Stimulated activated memory B cell treated with anti-CD40 and anti-IgM and Interleukin-4, amounts not matched to agents 10 μg/mL and 1 μg/mL and 100 μg/mL, for 72 hours (primary cell): ENCODE measurements around the gene WDR5.

ENCODE experiments used
- ATAC-seq: fragments of 150-1000 bp; cut with Tn5 transposase; 2 replicates; pipeline ENCODE4 v1.10.0; 2021
- H3K27ac Mint-ChIP-seq: one replicate; pipeline ENCODE4 v1.8.0; 2022; ENCODE audit warnings: mild to moderate bottlenecking, mixed read lengths
- H3K27me3 Mint-ChIP-seq: one replicate; pipeline ENCODE4 v1.8.0; 2022; ENCODE audit warnings: mixed read lengths
- H3K36me3 Mint-ChIP-seq: one replicate; pipeline ENCODE4 v1.8.0; 2022; ENCODE audit warnings: mixed read lengths
- H3K4me1 Mint-ChIP-seq: one replicate; pipeline ENCODE4 v1.8.0; 2022; ENCODE audit warnings: mixed read lengths
- H3K4me3 Mint-ChIP-seq: one replicate; pipeline ENCODE4 v1.8.0; 2022; ENCODE audit warnings: mild to moderate bottlenecking, moderate library complexity, mixed read lengths
- H3K9me3 Mint-ChIP-seq: one replicate; pipeline ENCODE4 v1.8.0; 2022; ENCODE audit warnings: mixed read lengths

The WDR5 gene

DNA sequence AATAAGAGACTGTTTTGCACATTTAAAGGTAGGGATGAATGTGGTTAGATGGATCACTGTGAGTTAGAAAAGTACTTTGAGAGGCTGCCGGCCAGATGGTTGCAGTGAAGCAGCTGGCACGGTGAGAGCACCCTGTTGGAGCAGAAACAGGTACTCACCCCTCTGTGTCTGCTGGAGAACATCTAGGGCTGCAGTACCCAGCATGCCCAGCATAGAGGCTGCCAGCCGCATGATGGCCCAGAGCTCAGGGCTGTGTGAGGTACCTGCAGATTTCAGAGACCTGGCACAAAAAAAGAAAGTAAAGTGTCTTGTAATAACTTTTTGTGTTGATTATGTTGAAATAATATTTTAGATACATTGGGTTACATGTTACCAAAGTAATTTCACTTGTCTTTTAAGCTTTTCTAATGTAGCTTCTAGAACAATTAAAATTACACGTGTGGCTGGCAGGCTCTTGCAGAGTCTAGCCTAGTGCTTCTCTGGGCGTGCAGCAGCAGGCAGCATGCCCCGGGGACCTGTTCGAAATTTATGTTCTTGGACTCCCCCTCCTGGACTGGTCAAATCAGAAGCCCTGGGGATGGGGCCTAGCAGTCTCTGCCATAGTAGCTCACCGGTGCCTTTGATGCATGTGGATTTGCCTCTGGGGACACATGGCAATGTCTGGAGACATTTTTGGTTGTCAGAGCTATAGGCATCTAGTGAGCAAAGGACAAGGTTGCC lies 11.1 kb downstream of the WDR5 start:
- Mint-ChIP-seq H3K4me3 (no peak overlapping the region), H3K4me1 (peaks cover 14% of the 10 kb centered on the region), H3K36me3 (peaks cover 70% of the 10 kb centered on the region), H3K27me3 (no peaks in the 10 kb centered on the region), H3K9me3 (no peaks in the 10 kb centered on the region), H3K27ac (no peak overlapping the region)
- ATAC-seq = no peak

DNA sequence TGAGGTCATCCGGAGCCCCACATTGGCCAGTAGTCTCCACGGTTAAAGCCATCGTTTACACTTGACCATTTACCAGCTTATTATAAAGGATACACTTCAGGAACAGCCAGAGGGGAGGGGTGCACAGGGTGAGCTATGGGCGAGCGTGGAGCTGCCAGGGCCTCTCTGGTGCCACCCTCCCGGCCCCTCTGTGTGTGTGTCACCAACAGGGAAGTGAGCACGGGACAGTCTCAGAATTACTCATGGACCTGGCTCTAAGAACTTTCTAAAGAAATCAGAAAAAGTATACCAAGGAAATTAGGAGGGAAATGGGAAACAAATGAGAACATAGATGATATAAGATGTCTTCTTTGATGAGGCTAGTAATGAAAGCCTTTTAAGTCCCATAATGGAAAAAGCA lies 13.5 kb downstream of the WDR5 start:
- H3K27me3 Mint-ChIP-seq = no peaks in the 10 kb centered on the region
- peaks cover 14% of the 10 kb centered on the region for H3K4me1 Mint-ChIP-seq
- H3K9me3 Mint-ChIP-seq = no peaks in the 10 kb centered on the region
- ATAC-seq = peak; percentile 71
- H3K4me3 Mint-ChIP-seq = no peak overlapping the region
- peak overlapping the region; percentile 41 for H3K27ac Mint-ChIP-seq
- peaks cover 65% of the 10 kb centered on the region for H3K36me3 Mint-ChIP-seq

DNA sequence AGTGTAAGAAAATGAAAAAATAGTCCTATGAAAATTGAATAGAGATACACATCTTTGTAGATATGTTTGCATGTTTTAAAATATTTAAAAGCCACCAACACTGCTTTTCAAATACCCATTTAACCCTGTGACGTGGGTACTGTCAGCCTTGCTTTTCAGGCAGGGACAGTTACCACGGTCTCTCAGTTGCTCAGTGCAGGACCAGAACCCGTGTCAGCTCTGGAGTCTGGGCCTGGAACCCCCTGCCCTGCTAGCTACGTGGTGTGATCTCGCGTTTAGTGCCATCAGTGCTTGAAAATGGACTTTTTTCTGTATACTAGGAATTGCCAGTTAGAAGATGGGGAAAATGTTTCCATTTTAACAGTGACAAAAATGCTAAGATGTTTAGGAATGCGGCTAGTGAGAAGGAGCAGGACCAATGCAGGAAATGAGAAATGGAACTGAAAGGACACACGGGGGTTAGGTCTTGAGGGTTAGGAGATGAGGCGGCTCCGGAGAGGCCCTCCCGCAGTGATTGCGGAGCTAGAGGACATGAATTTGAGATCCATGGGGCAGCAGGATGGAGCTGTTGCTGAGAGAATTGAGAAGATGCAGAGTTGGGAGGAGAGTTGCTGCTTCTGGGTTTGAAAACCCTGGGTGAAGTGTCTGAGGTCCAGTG lies 14.8 kb downstream of the WDR5 start:
- H3K4me3 Mint-ChIP-seq = no peak overlapping the region
- no peaks in the 10 kb centered on the region for H3K27me3 Mint-ChIP-seq
- no peak for ATAC-seq
- H3K9me3 Mint-ChIP-seq = no peaks in the 10 kb centered on the region
- peaks cover 67% of the 10 kb centered on the region for H3K36me3 Mint-ChIP-seq
- H3K4me1 Mint-ChIP-seq = peaks cover 14% of the 10 kb centered on the region
- no peak overlapping the region for H3K27ac Mint-ChIP-seq

DNA sequence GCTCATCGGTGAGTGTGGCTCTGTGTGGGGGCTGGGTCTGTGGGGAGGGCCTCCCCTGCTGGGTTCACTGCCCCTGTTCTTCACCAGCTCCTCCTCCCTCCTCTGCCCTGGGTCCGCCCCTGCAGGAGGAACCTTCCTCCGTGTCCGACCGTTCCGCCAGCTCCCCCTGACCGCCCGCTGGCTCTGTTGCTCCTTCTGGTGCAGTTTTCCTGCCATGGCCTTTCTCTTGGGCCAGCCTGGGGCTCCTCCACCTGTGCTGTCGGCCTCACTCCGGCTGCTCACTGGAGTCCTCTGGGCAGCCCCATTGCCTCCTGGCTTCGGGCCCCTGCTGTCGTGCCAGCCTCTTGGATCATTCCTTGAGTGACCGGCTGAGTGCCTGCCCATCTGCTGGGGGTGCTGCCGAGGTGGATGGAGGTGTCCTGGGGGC lies 16.2 kb downstream of the WDR5 start:
- Mint-ChIP-seq H3K27ac (no peak overlapping the region), H3K4me1 (peaks cover 14% of the 10 kb centered on the region), H3K4me3 (no peak overlapping the region), H3K9me3 (no peaks in the 10 kb centered on the region), H3K36me3 (peaks cover 73% of the 10 kb centered on the region), H3K27me3 (no peaks in the 10 kb centered on the region)
- ATAC-seq = no peak

DNA sequence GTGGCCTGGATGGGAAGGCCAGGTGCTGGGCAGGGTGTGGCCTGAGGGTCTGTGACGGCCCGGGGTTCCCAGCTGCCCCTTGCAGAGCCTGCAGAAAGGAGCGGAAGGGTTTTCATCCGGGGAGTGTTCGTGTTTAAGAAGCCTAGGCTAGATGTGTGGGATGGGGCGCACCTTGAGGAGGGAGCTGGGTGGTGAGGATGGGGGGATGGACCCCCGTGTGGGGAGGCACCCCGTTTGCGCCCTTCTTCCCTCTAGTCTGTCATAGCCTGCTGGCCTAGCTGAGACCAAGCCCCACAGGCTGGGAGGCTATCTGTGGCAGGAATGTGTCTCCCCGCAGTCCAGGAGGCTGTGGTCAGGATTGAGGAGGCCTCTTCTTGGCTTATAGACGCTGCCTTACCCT lies 16.6 kb downstream of the WDR5 start:
- H3K36me3 Mint-ChIP-seq = peaks cover 75% of the 10 kb centered on the region
- H3K9me3 Mint-ChIP-seq = no peaks in the 10 kb centered on the region
- no peak for ATAC-seq
- peaks cover 14% of the 10 kb centered on the region for H3K4me1 Mint-ChIP-seq
- no peak overlapping the region for H3K4me3 Mint-ChIP-seq
- H3K27me3 Mint-ChIP-seq = no peaks in the 10 kb centered on the region
- H3K27ac Mint-ChIP-seq = no peak overlapping the region

DNA sequence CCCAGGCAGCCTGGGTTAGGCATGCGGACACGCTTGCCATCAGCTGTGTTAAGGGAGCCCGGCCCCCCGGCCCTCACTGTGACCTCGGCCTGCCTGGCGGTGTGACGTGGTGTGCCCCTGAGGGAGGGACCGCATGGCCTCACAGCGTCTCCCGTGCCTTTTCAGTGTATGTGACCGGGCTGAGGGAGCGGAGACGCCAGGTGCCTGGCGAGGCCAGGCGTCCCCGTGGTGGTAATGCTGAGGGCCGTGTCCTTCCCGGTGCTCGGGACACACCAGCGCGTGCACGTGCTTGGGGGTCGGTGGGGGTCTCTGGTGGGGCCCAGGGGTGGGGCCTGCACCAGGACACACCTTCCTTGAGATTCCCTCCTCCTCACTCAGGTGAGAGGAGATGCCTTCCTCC lies 17.6 kb downstream of the WDR5 start:
- Mint-ChIP-seq H3K27ac (no peak overlapping the region), H3K9me3 (no peaks in the 10 kb centered on the region), H3K36me3 (peaks cover 75% of the 10 kb centered on the region), H3K27me3 (no peaks in the 10 kb centered on the region), H3K4me3 (no peak overlapping the region), H3K4me1 (peaks cover 13% of the 10 kb centered on the region)
- ATAC-seq = no peak

DNA sequence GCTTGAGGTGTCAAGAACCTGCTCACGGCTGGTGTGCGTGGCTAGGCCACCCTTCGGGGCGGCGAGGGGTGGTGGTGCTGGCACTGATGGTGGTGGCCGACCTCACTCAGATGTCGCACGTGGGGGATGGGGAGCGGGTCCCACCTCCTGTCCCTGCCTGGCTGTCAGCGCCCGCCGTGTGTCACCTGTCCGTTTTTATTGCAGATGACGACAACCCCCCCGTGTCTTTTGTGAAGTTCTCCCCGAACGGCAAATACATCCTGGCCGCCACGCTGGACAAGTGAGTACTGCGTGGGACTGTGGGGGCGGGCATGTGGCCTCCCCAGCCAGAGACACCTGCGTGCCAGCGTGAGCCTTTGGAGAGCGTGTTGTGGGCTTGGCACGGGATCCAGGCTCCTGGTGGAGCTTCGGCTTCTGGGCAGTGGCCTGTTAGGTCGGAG lies 18.4 kb downstream of the WDR5 start:
- Mint-ChIP-seq H3K36me3 (peaks cover 68% of the 10 kb centered on the region), H3K27ac (no peak overlapping the region)

DNA sequence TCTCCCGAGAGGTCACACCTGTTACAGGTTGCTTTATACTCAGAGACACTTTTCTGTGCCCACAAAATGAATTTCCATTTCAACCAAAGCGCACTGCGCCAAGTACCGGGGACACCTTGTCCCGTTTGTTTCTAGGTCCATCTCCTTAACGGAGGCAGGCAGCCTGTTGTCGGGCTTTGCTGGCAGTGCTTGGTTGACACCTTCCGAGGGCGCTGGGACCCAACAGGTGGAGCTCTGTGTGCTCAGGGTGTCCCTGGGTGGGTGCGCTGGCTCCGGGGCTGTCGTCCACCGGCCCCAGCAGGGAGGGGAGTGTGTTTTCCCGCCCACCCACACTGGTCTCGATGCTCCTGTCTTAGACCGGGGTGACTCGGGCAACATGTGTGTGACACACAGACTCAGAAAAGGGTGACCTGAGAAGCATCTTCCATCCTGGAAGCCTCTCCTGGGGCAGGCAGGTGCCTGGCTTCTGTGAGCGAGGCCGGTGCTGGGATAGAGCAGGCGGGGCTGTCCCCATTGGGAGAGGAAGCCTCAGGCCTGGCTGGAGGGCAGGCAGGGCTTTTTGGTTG lies 20.0 kb downstream of the WDR5 start:
- Mint-ChIP-seq H3K9me3 (no peaks in the 10 kb centered on the region), H3K4me1 (no peaks in the 10 kb centered on the region), H3K27me3 (no peaks in the 10 kb centered on the region), H3K4me3 (no peak overlapping the region), H3K27ac (no peak overlapping the region), H3K36me3 (peaks cover 65% of the 10 kb centered on the region)
- ATAC-seq = no peak

More for the DNA sequence above, 18.4 kb downstream of the WDR5 start:
- Mint-ChIP-seq H3K4me1 (peaks cover 5% of the 10 kb centered on the region), H3K9me3 (no peaks in the 10 kb centered on the region), H3K27me3 (no peaks in the 10 kb centered on the region), H3K4me3 (no peak overlapping the region)
- ATAC-seq = no peak

DNA sequence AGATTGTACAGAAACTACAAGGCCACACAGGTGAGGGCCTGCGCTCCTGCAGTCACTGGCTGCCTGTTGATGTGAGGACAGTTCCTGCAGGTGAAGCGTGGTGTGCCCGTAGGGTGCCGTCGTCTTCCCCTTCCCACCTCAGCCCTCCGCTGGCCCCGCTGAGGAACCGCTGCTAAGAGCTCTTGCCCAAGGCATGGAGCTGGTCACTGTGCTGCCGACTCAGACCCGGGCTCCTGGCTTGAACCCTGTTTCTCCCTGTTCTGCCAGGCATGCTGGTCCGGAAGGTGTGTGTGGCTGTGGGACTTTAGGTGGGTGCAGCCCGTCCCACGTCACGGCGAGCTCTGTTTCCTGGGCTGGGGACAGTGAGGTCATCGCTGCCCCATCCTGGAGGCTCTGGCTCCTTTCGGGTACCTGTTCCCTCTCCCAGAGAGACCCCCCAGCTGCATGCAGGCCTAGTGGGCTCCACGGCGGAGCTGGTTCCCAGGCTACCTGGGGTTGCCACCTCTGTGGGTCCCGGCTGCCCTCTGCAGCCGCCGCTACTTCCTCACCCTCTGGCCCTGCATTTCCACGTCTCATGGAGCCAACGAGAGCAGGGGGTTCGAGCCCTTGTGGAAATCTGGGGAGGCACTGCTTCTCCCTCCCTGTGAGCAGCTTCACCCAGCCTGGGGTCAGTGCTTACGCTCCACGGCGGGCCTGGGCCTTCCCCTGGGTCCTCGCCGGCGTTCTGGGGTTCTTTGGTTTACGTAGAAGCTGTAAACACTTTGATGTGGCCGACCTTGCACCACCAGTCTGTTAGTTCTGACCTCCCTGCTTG lies 20.9 kb downstream of the WDR5 start:
- H3K9me3 Mint-ChIP-seq = no peaks in the 10 kb centered on the region
- H3K27me3 Mint-ChIP-seq = no peaks in the 10 kb centered on the region
- peaks cover 56% of the 10 kb centered on the region for H3K36me3 Mint-ChIP-seq
- H3K4me1 Mint-ChIP-seq = no peaks in the 10 kb centered on the region
- H3K27ac Mint-ChIP-seq = no peak overlapping the region
- H3K4me3 Mint-ChIP-seq = no peak overlapping the region
- ATAC-seq = no peak

DNA sequence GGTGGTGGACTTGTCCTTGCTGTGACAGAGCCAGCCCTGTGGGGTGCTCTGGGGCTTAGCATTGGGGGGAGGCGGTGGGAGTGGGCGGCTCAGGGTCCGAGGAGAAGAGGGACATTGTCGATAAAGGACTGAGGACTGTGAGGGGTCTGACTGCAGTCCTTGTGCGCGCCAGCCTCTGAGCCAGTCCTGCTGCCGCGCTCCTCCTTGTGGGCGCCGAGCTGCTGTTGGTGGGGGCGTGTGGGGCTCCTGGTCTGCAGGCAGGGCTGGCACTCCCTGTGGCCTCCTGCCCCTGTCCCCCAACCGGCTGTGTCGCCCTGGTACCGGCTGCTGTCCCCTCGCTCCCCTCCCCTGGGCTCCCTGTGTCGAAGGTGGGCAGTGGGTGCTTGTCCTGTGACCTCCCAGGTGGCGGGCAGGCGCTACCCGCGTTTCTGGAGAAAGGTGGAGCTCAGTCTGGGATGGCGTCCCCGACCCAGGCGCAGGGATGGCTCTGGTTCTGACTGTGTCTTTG lies 21.6 kb downstream of the WDR5 start:
- H3K9me3 Mint-ChIP-seq = no peaks in the 10 kb centered on the region
- no peaks in the 10 kb centered on the region for H3K27me3 Mint-ChIP-seq
- H3K4me1 Mint-ChIP-seq = no peaks in the 10 kb centered on the region
- peaks cover 50% of the 10 kb centered on the region for H3K36me3 Mint-ChIP-seq
- ATAC-seq = no peak
- no peak overlapping the region for H3K4me3 Mint-ChIP-seq
- H3K27ac Mint-ChIP-seq = no peak overlapping the region

DNA sequence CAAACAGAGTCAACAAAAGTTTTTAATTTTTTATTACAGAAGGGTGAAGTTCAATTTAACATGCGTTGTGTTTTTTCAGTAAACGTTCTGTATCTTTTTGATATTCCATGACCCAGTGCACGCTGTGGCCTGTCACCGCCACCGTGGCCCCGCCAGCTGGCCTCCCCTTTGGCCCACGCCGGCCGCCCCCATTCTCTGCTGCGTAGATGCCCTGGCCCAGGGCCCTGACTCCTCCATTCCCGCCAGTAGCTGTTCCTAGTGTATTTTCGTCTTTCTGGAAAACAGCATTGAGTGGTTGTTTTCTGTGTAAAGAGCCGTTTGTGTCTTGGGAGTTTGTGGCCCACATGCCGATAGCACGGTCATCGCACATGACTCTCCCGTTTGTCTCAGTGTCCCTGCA lies 22.4 kb downstream of the WDR5 start:
- no peak for ATAC-seq
- no peaks in the 10 kb centered on the region for H3K4me1 Mint-ChIP-seq
- H3K27ac Mint-ChIP-seq = no peak overlapping the region
- H3K9me3 Mint-ChIP-seq = no peaks in the 10 kb centered on the region
- H3K27me3 Mint-ChIP-seq = no peaks in the 10 kb centered on the region
- no peak overlapping the region for H3K4me3 Mint-ChIP-seq
- H3K36me3 Mint-ChIP-seq = peaks cover 44% of the 10 kb centered on the region

DNA sequence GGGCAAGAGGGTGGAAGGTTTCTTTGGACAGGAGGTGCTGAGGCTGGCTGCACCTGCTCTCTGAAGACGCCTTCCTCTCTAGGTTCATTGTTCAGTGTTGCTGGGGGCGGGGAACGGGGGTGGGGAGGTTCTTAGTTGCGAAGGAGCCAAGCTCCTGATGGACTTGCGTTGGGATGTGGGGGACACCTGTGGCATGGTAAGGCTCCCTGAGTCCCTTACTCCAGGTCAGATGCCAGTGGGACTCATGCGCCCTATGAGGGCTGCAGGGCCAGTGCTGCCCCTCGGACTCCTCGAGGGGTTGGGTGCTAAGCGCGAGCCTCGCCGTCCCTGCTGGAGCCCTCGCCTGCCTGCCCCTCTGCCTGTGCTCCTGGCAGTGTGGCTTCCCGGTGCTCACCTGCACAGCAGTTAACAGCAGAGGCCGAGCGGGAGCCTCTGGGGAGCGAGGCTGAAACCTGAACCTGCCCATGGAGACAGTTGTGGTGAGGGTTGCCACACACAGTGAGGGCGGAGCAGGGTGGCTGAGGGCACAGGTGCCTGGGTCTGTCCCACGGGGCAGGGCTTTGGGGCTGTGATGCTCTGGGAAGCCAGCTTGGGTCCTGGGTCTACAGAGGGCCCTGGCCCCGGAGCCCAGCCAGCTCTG lies 23.0 kb downstream of the WDR5 start:
- no peaks in the 10 kb centered on the region for H3K9me3 Mint-ChIP-seq
- no peak overlapping the region for H3K27ac Mint-ChIP-seq
- no peak overlapping the region for H3K4me3 Mint-ChIP-seq
- H3K27me3 Mint-ChIP-seq = no peaks in the 10 kb centered on the region
- peak; percentile 20 for ATAC-seq
- H3K4me1 Mint-ChIP-seq = peaks cover 4% of the 10 kb centered on the region
- peaks cover 44% of the 10 kb centered on the region for H3K36me3 Mint-ChIP-seq

DNA sequence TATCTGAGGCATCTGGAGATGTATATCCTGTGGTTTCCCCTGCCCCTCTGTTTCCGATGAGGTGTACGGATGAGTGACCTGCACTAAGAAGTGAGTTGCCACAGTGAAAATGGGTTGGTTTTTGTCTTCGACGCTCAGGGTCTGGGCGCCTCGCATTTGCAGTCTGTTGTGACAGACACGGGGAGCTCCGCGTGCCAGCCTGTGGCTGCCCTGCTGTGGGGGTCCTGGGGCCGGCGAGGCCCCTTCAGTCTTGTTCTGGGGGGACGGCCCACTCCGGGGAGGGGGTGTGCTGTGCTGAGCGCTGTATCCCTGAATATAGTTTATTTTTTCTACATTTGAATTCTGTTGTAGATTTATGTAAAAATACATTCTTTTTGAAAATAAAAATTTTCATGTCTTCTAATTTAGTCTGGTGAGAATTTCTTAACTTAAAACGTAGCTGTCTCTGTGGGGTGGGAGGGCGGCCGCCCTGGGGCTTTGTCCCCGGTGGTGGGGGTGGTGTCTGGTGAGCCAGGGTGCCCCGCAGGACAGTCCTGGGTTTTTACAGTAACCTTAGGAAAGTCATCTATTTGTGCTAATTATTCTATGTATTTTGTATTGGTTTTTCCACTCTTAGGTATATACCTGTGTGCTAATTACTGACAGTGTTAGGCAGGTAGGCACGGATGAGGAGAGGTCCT lies 23.8 kb downstream of the WDR5 start:
- no peak for ATAC-seq
- H3K36me3 Mint-ChIP-seq = peaks cover 44% of the 10 kb centered on the region
- peaks cover 8% of the 10 kb centered on the region for H3K4me1 Mint-ChIP-seq
- H3K27me3 Mint-ChIP-seq = no peaks in the 10 kb centered on the region
- H3K4me3 Mint-ChIP-seq = no peak overlapping the region
- H3K27ac Mint-ChIP-seq = no peak overlapping the region
- H3K9me3 Mint-ChIP-seq = no peaks in the 10 kb centered on the region

DNA sequence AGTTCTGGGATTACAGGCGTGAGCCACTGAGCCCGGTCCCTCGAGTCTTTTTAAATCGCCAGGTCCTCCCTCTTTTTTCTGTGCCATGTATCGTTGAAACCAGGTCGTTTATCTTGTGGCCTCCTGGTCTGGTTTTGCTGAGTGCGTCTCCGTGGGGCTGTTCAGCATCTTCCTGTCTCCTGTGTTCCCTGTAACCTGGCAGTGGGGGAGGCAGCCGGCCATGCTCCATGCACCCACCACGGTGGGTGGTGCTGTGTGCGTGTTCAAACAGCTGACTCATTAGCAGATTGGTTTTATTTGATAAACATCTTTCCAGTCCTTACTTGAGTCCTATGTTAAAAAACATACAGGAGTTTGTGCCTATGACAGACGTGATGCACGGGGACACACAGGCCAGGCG lies 25.8 kb downstream of the WDR5 start:
- H3K27ac Mint-ChIP-seq = no peak overlapping the region
- H3K9me3 Mint-ChIP-seq = no peaks in the 10 kb centered on the region
- ATAC-seq = no peak
- peaks cover 8% of the 10 kb centered on the region for H3K4me1 Mint-ChIP-seq
- H3K36me3 Mint-ChIP-seq = peaks cover 25% of the 10 kb centered on the region
- no peak overlapping the region for H3K4me3 Mint-ChIP-seq
- no peaks in the 10 kb centered on the region for H3K27me3 Mint-ChIP-seq
